Immature natural killer cell (primary cell): ENCODE results near the gene LAMB1. TPM values are rescaled to one million over a fixed set of nuclear protein-coding genes. Genes with fewer than 3 reads are reported as not detected.

Experiments used
- DNase-seq, 3 donors: peaks; one replicate each; pipeline ENCODE4 v3.0.0; 2022; ENCODE audit warnings: mixed read lengths in 1 of 3
- H3K27ac Mint-ChIP-seq, 6 donors: one replicate each; pipeline ENCODE4 v1.8.0; 2020; ENCODE audit warnings: mixed read lengths in 6 of 6, mild to moderate bottlenecking in 5 of 6, inconsistent platforms in 4 of 6, moderate library complexity in 3 of 6
- H3K27me3 Mint-ChIP-seq, 3 donors: one replicate each; pipeline ENCODE4 v1.8.0; 2020 to 2021; ENCODE audit warnings: low read depth in 3 of 3, mild to moderate bottlenecking in 3 of 3, mixed read lengths in 3 of 3, moderate library complexity in 3 of 3, inconsistent platforms in 1 of 3
- H3K36me3 Mint-ChIP-seq, 3 donors: one replicate each; pipeline ENCODE4 v1.8.0; 2020; ENCODE audit warnings: mixed read lengths in 3 of 3, inconsistent platforms in 2 of 3, mild to moderate bottlenecking in 2 of 3
- H3K4me1 Mint-ChIP-seq, 2 donors: one replicate each; pipeline ENCODE4 v1.8.0; 2020; ENCODE audit warnings: inconsistent platforms in 2 of 2, mild to moderate bottlenecking in 2 of 2, mixed read lengths in 2 of 2, moderate library complexity in 1 of 2
- H3K4me3 Mint-ChIP-seq, 5 donors: one replicate each; pipeline ENCODE4 v1.8.0; 2020; ENCODE audit warnings: mild to moderate bottlenecking in 5 of 5, mixed read lengths in 5 of 5, inconsistent platforms in 3 of 5, moderate library complexity in 3 of 5
- H3K9me3 Mint-ChIP-seq, 6 donors: one replicate each; pipeline ENCODE4 v1.8.0; 2020; ENCODE audit warnings: mild to moderate bottlenecking in 6 of 6, mixed read lengths in 6 of 6, inconsistent platforms in 4 of 6, moderate library complexity in 3 of 6
- polyA plus RNA-seq, 3 donors: library from polyadenylated mRNA; unstranded; fragments of 300-500 nt; fragmentation: Illumina TruSeq; gene quantifications; one replicate each; pipeline ENCODE4 v1.2.3, GENCODE V29; 2021

Gene LAMB1
- polyA plus RNA-seq, 3 donors from 2014 or later, result 0.77 TPM; not detected in 2

GRCh38 chr7:107980671-107981190 lies 22.2 kb downstream of the LAMB1 start:
- Mint-ChIP-seq H3K4me3 (no peak overlapping the region), H3K27ac (no peak overlapping the region), H3K9me3 (peaks cover 0 to 2% (median 0%) of the 10 kb centered on the region in 6 donors), H3K36me3 (no peaks in the 10 kb centered on the region), H3K27me3 (peaks cover 0 to 6% (median 0%) of the 10 kb centered on the region in 3 donors), H3K4me1 (no peaks in the 10 kb centered on the region)
- DNase-seq, result no peak

GRCh38 chr7:107980171-107980570 lies 22.8 kb downstream of the LAMB1 start:
- H3K4me3 Mint-ChIP-seq, result no peak overlapping the region
- H3K9me3 Mint-ChIP-seq, result peaks cover 0 to 2% (median 0%) of the 10 kb centered on the region in 6 donors
- H3K27me3 Mint-ChIP-seq, result peaks cover 0 to 6% (median 0%) of the 10 kb centered on the region in 3 donors
- H3K36me3 Mint-ChIP-seq, result no peaks in the 10 kb centered on the region
- H3K4me1 Mint-ChIP-seq, result no peaks in the 10 kb centered on the region
- H3K27ac Mint-ChIP-seq, result no peak overlapping the region
- no peak for DNase-seq

GRCh38 chr7:107978815-107979408 lies 24.0 kb downstream of the LAMB1 start:
- peaks cover 0 to 6% (median 2%) of the 10 kb centered on the region in 3 donors for H3K27me3 Mint-ChIP-seq
- H3K9me3 Mint-ChIP-seq, result peaks cover 0 to 2% (median 0%) of the 10 kb centered on the region in 6 donors
- no peak for DNase-seq
- no peak overlapping the region for H3K27ac Mint-ChIP-seq
- no peak overlapping the region for H3K4me3 Mint-ChIP-seq
- H3K4me1 Mint-ChIP-seq, result no peaks in the 10 kb centered on the region
- H3K36me3 Mint-ChIP-seq, result no peaks in the 10 kb centered on the region

- no peaks in the 10 kb centered on the region for H3K36me3 Mint-ChIP-seq
- no peak overlapping the region for H3K4me3 Mint-ChIP-seq
- no peaks in the 10 kb centered on the region for H3K4me1 Mint-ChIP-seq
- peaks cover 0 to 4% (median 0%) of the 10 kb centered on the region in 6 donors for H3K9me3 Mint-ChIP-seq
- H3K27ac Mint-ChIP-seq, result no peak overlapping the region
- H3K27me3 Mint-ChIP-seq, result peaks cover 0 to 6% (median 2%) of the 10 kb centered on the region in 3 donors
- no peak for DNase-seq
These were observed 25.9 kb downstream of the LAMB1 start for GRCh38 chr7:107977048-107977447.

GRCh38 chr7:107976620-107977019 lies 26.3 kb downstream of the LAMB1 start:
- H3K27me3 Mint-ChIP-seq, result peaks cover 0 to 6% (median 2%) of the 10 kb centered on the region in 3 donors
- no peak for DNase-seq
- peak overlapping the region in 1 of 6 donors; percentile 30 for H3K27ac Mint-ChIP-seq

GRCh38 chr7:107975394-107976013 lies 27.5 kb downstream of the LAMB1 start:
- peaks cover 0 to 4% (median 0%) of the 10 kb centered on the region in 6 donors for H3K9me3 Mint-ChIP-seq
- no peak overlapping the region for H3K4me3 Mint-ChIP-seq
- H3K27me3 Mint-ChIP-seq, result peaks cover 0 to 2% (median 2%) of the 10 kb centered on the region in 3 donors
- DNase-seq, result no peak
- H3K27ac Mint-ChIP-seq, result no peak overlapping the region
- no peaks in the 10 kb centered on the region for H3K36me3 Mint-ChIP-seq
- H3K4me1 Mint-ChIP-seq, result no peaks in the 10 kb centered on the region

More at GRCh38 chr7:107976620-107977019, 26.3 kb downstream of the LAMB1 start:
- H3K4me1 Mint-ChIP-seq, result no peaks in the 10 kb centered on the region
- peaks cover 0 to 4% (median 0%) of the 10 kb centered on the region in 6 donors for H3K9me3 Mint-ChIP-seq
- H3K4me3 Mint-ChIP-seq, result no peak overlapping the region
- H3K36me3 Mint-ChIP-seq, result no peaks in the 10 kb centered on the region

GRCh38 chr7:107973861-107974260 lies 29.1 kb downstream of the LAMB1 start:
- H3K27me3 Mint-ChIP-seq, result peaks cover 0 to 2% (median 2%) of the 10 kb centered on the region in 3 donors
- no peaks in the 10 kb centered on the region for H3K4me1 Mint-ChIP-seq
- no peak overlapping the region for H3K4me3 Mint-ChIP-seq
- H3K9me3 Mint-ChIP-seq, result peaks cover 0 to 4% (median 0%) of the 10 kb centered on the region in 6 donors
- no peak for DNase-seq
- H3K36me3 Mint-ChIP-seq, result no peaks in the 10 kb centered on the region
- no peak overlapping the region for H3K27ac Mint-ChIP-seq

- H3K27ac Mint-ChIP-seq, result no peak overlapping the region
- H3K4me1 Mint-ChIP-seq, result no peaks in the 10 kb centered on the region
- no peak overlapping the region for H3K4me3 Mint-ChIP-seq
- DNase-seq, result no peak
- H3K27me3 Mint-ChIP-seq, result peaks cover 0 to 2% (median 2%) of the 10 kb centered on the region in 3 donors
- H3K9me3 Mint-ChIP-seq, result peaks cover 0 to 4% (median 0%) of the 10 kb centered on the region in 6 donors
- no peaks in the 10 kb centered on the region for H3K36me3 Mint-ChIP-seq
These were observed 30.0 kb downstream of the LAMB1 start for GRCh38 chr7:107972941-107973376.

- H3K4me3 Mint-ChIP-seq, result no peak overlapping the region
- H3K36me3 Mint-ChIP-seq, result no peaks in the 10 kb centered on the region
- H3K27me3 Mint-ChIP-seq, result peaks cover 0 to 2% (median 2%) of the 10 kb centered on the region in 3 donors
- H3K27ac Mint-ChIP-seq, result no peak overlapping the region
- DNase-seq, result no peak
- H3K9me3 Mint-ChIP-seq, result peaks cover 0 to 3% (median 0%) of the 10 kb centered on the region in 6 donors
- no peaks in the 10 kb centered on the region for H3K4me1 Mint-ChIP-seq
These were observed 30.9 kb downstream of the LAMB1 start for GRCh38 chr7:107972075-107972482.

- Mint-ChIP-seq H3K27me3 (peaks cover 0 to 2% (median 2%) of the 10 kb centered on the region in 3 donors), H3K36me3 (no peaks in the 10 kb centered on the region), H3K27ac (no peak overlapping the region), H3K4me1 (no peaks in the 10 kb centered on the region), H3K9me3 (peaks cover 0 to 2% (median 0%) of the 10 kb centered on the region in 6 donors), H3K4me3 (no peak overlapping the region)
- no peak for DNase-seq
These were observed 31.3 kb downstream of the LAMB1 start for GRCh38 chr7:107971613-107972012.

- H3K4me1 Mint-ChIP-seq, result no peaks in the 10 kb centered on the region
- DNase-seq, result no peak
- H3K27me3 Mint-ChIP-seq, result peaks cover 0 to 2% (median 2%) of the 10 kb centered on the region in 3 donors
- H3K36me3 Mint-ChIP-seq, result no peaks in the 10 kb centered on the region
- H3K4me3 Mint-ChIP-seq, result no peak overlapping the region
- peaks cover 0 to 2% (median 0%) of the 10 kb centered on the region in 6 donors for H3K9me3 Mint-ChIP-seq
- no peak overlapping the region for H3K27ac Mint-ChIP-seq
These were observed 31.9 kb downstream of the LAMB1 start for GRCh38 chr7:107971100-107971499.

- DNase-seq, result no peak
- peaks cover 0 to 6% (median 0%) of the 10 kb centered on the region in 3 donors for H3K27me3 Mint-ChIP-seq
- H3K9me3 Mint-ChIP-seq, result peaks cover 0 to 2% (median 0%) of the 10 kb centered on the region in 6 donors
These were observed 33.1 kb downstream of the LAMB1 start for GRCh38 chr7:107969856-107970255.

GRCh38 chr7:107968449-107968848 lies 34.5 kb downstream of the LAMB1 start:
- no peak overlapping the region for H3K27ac Mint-ChIP-seq
- peaks cover 0 to 5% (median 0%) of the 10 kb centered on the region in 3 donors for H3K27me3 Mint-ChIP-seq
- H3K4me1 Mint-ChIP-seq, result no peaks in the 10 kb centered on the region
- H3K36me3 Mint-ChIP-seq, result no peaks in the 10 kb centered on the region
- DNase-seq, result no peak
- no peak overlapping the region for H3K4me3 Mint-ChIP-seq
- H3K9me3 Mint-ChIP-seq, result peaks cover 0 to 2% (median 0%) of the 10 kb centered on the region in 6 donors

More at GRCh38 chr7:107969856-107970255, 33.1 kb downstream of the LAMB1 start:
- H3K36me3 Mint-ChIP-seq, result no peaks in the 10 kb centered on the region
- H3K4me1 Mint-ChIP-seq, result no peaks in the 10 kb centered on the region
- no peak overlapping the region for H3K4me3 Mint-ChIP-seq
- H3K27ac Mint-ChIP-seq, result no peak overlapping the region

GRCh38 chr7:107967420-107967819 lies 35.5 kb downstream of the LAMB1 start:
- H3K27me3 Mint-ChIP-seq, result peaks cover 0 to 5% (median 0%) of the 10 kb centered on the region in 3 donors
- no peaks in the 10 kb centered on the region for H3K36me3 Mint-ChIP-seq
- no peak for DNase-seq
- H3K4me3 Mint-ChIP-seq, result no peak overlapping the region
- no peak overlapping the region for H3K27ac Mint-ChIP-seq
- H3K4me1 Mint-ChIP-seq, result no peaks in the 10 kb centered on the region
- no peaks in the 10 kb centered on the region for H3K9me3 Mint-ChIP-seq
